GM12872 (cell line): ENCODE data around the gene TMEM88.

Source experiments
- TF ChIP-seq, protein P1 (sequence below): IDR thresholded peaks from 3 replicates; pipeline ENCODE4 v1.5.1; 2011; ENCODE audit warnings: low read depth, mild to moderate bottlenecking, low read length, moderate library complexity; ENCODE audit not compliant: insufficient read depth

TMEM88 gene

DNA sequence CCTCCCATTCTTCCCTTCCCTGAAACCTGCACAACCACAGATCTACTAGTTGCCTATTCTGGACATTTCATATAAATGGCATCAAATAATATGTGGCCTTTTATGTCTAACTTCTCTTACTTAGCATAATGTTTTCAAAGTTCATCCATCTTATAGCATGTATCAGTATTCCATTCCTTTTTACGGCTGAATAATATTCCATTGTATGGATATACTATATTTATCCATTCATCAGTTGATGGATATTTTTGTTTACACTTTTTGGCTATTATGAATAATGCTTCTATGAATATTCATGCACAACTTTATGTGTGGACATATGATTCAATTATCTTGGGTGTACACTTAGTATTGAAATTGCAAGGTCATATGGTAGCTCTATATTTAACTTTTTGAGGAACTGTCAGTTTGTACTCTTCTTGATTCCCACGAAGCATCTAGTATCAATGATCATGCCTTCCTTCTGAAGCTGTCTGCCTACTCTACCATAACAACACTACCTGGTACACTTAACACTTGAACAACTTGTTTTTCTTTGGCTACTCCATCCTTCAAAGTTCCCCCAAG is 21.0 kb downstream of the TMEM88 start:
- TF ChIP-seq, protein P1, sequence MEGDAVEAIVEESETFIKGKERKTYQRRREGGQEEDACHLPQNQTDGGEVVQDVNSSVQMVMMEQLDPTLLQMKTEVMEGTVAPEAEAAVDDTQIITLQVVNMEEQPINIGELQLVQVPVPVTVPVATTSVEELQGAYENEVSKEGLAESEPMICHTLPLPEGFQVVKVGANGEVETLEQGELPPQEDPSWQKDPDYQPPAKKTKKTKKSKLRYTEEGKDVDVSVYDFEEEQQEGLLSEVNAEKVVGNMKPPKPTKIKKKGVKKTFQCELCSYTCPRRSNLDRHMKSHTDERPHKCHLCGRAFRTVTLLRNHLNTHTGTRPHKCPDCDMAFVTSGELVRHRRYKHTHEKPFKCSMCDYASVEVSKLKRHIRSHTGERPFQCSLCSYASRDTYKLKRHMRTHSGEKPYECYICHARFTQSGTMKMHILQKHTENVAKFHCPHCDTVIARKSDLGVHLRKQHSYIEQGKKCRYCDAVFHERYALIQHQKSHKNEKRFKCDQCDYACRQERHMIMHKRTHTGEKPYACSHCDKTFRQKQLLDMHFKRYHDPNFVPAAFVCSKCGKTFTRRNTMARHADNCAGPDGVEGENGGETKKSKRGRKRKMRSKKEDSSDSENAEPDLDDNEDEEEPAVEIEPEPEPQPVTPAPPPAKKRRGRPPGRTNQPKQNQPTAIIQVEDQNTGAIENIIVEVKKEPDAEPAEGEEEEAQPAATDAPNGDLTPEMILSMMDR: no peak

DNA sequence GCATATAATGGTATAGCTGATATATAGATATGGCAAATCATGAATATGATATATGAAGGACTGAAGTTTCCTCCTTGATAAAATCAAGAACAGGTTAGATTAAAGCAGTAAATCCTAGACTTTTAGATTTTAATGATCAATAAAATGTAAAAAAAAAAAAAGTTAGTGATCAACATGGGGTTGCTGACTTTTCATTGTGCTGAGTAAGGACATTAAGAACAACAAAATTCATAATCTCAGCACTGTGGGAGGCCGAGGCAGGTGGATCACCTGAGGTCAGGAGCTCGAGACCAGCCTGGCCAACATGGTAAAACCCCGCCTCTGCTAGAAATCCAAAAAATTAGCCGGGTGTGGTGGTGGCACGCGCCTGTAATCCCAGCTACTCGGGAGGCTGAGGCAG is 23.4 kb downstream of the TMEM88 start:
- TF ChIP-seq, protein P1: no peak

DNA sequence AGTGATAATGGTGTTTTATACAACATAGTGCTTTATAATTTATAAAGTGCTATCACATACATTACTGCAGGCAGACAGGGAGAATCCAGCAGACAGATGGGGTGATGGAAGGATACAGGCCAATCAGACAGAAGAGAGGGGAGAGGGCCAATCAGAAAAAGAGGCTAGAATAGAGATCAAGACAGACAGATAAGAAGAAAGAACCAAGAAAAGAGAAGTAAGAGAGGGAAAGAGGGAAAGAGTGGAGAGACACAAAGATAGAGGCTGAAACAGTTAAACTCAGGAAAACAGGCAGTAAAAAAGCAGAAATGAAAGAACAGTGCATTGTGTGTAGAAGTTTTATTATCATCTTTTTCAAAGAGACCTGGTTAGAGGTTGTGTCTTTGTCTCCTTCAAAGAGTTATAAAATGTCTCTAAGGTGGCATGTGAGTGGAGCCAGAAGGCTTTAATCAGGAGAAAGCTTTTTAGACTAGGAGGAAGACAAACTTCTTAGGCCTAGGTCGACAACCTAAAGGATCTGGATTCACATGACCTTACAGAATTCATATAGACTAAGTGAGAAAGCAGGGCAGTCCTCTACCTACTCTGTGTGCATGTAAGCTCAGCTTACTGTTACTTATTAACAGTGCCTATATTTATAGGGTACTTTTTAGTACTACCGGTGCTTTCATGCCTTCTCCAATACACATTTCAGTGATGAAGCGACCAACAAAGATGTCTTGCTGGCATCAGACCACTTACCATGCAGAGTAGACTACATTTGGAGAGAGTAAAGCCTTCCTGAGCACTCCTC is 25.4 kb downstream of the TMEM88 start:
- TF ChIP-seq, protein P1: no peak

DNA sequence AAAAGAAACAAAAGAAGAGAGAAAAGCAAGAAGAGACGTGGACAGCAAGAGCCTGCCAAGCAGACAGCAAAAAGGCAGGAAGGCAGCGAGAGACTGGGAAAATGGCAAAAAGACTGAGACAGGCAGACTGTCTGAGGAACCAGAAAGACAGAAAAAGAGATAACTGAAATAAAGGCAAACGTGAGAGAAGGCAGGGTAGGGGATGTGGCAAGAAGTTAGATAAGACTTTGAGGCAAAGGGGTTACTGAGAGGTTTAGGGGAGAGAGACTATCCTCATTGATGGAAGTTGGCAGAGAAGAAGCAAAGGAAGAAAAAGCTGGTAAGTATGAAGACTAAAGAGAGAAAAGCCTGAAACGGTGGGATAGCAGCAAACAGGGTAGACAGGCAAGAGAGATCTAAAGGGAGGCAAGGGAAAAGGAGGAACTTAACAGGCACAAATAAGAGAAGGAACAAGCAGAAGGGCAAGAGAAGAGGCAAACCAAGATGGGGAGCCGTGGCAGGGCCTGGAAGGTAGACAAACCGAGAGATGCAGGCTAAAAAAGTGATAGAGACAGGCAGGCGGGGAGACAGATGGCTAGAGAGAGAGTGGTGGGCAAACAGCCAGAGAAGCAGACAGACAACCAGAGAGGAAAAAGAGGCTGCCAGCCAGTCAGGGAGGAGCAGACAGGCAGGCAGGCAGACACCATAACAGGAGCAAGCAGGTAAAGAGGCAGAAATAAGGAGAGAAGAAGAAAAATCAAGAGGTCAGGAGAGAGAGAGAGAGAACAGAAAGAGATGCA is 26.6 kb downstream of the TMEM88 start:
- TF ChIP-seq, protein P1: no peak

DNA sequence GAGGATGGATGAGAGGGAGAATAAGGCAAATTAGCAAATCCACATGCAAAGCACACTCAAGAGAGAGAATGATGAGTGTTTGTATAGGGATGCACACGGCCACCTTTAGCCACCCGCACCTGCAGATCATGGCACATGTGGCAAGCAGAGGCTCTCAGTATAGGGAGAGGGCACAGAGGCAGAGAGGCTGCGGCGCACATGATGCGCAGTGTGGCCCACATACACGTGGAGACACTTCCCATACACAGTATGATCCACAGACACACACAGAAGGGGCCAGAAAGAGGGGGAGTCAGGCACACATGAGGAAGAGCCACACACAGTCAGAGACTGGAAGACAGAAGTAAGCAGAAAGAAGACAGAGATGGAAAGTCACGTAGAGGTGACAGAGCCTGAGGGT is 27.2 kb downstream of the TMEM88 start:
- TF ChIP-seq, protein P1: no peak

DNA sequence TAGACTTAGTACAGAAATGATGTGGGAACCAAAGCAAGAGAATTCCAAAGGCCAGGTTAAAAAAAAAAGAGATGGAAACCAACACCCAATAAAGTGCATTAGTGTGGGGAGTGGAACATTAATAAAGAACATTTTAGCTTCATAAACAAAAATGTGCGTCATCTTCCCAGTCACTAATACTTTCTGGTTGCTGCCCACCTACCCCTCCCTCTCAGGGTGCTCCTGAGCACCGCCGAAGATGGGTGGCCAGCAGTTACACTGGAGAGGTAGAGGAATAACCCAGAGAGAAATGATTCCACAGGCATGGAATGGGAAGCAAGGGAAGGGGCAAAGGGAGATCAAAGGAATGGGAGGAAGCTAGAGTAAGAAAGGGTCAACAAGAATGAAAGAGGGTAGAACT is 27.8 kb downstream of the TMEM88 start:
- TF ChIP-seq, protein P1: no peak

DNA sequence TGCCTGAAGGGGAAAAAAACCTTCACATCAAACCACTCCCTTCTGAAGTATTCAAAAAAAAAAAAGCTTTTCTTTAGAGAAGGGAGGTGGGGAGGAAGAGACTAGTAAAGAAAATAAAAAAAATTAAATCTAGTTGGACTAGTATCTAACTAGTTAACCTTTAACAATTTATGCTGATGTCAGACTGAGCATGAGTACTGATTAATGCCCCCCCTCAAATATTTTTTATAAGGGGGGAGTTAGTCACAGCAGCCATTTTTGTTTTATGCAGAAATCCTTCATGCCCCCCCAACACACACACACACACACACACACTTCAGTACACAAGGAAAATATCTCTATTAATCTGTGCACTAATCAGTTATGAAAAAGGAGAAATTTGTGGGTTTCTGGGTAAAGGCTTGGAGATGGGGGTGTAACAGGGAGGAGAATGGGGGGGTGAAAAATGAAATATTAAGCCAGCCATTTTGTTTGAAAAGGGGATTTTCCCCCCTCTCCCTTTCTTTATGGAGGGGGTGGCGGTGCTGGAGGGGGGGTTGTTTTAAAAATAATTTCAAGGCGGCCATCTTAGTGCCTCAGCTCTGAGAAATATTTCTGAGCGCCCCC is 29.0 kb downstream of the TMEM88 start:
- TF ChIP-seq, protein P1: no peak
